GM23338 (cell line): ENCODE data around the gene REPIN1. TPM values are rescaled to one million over a fixed set of nuclear protein-coding genes. Genes with fewer than 3 reads are reported as not detected.
A peak's percentile ranks its signal among the peaks of the same experiment; 100 is the strongest.

Source experiments
- ATAC-seq: fragments of 200-7000 bp; cut with Tn5 transposase; 3 replicates; pipeline ENCODE4 v1.9.1; 2020
- DNase-seq: peaks from one replicate; pipeline ENCODE4 v3.0.0-alpha.2; 2015; ENCODE audit warnings: low spot score
- H2AFZ ChIP-seq: fragments of 200-600 bp; sonication (generic); 2 replicates; pipeline ENCODE4 v1.8.0; 2016; ENCODE audit warnings: antibody characterized with exemption, mild to moderate bottlenecking, moderate library complexity
- H3F3A ChIP-seq: fragments of 200-600 bp; sonication (generic); replicated peaks from 2 replicates; pipeline ENCODE4 v1.8.0; 2017; ENCODE audit warnings: antibody characterized with exemption, mixed run types, low read depth
- H3K27ac ChIP-seq: fragments of 200-600 bp; sonication (generic); 2 replicates; pipeline ENCODE4 v1.6.1; 2016; ENCODE audit warnings: low read depth
- H3K27me3 ChIP-seq: fragments of 200-600 bp; sonication (generic); 2 replicates; pipeline ENCODE4 v1.8.0; 2016; ENCODE audit warnings: mild to moderate bottlenecking, mixed run types, moderate library complexity; ENCODE audit not compliant: insufficient read depth
- H3K36me3 ChIP-seq: fragments of 200-600 bp; sonication (generic); 2 replicates; pipeline ENCODE4 v1.8.0; 2016; ENCODE audit warnings: mild to moderate bottlenecking; ENCODE audit not compliant: insufficient read depth
- H3K4me1 ChIP-seq: fragments of 200-600 bp; sonication (generic); 2 replicates; pipeline ENCODE4 v1.8.0; 2016; ENCODE audit warnings: mild to moderate bottlenecking, moderate library complexity; ENCODE audit not compliant: insufficient read depth
- H3K4me2 ChIP-seq: fragments of 200-600 bp; sonication (generic); 2 replicates; pipeline ENCODE4 v1.7.1; 2017; ENCODE audit warnings: mixed run types
- H3K4me3 ChIP-seq: fragments of 200-600 bp; sonication (generic); 2 replicates; pipeline ENCODE4 v1.6.1; 2016; ENCODE audit warnings: mixed run types
- H3K79me2 ChIP-seq: fragments of 200-600 bp; sonication (generic); replicated peaks from 2 replicates; pipeline ENCODE4 v1.8.0; 2017; ENCODE audit warnings: mild to moderate bottlenecking; ENCODE audit not compliant: insufficient read depth
- H3K9me2 ChIP-seq: fragments of 200-600 bp; sonication (generic); 2 replicates; pipeline ENCODE4 v1.8.0; 2017; ENCODE audit not compliant: insufficient read depth
- H4K20me1 ChIP-seq: fragments of 200-600 bp; sonication (generic); replicated peaks from 2 replicates; pipeline ENCODE4 v1.8.0; 2017; ENCODE audit warnings: mild to moderate bottlenecking; ENCODE audit not compliant: insufficient read depth
- H3K27ac Mint-ChIP-seq: 2 replicates; pipeline ENCODE4 v1.8.0; 2020; ENCODE audit warnings: inconsistent platforms, mild to moderate bottlenecking, moderate library complexity, mixed read lengths
- H3K27me3 Mint-ChIP-seq: 3 replicates; pipeline ENCODE4 v1.8.0; 2022; ENCODE audit warnings: low read depth, mild to moderate bottlenecking, moderate library complexity, mixed read lengths, inconsistent platforms; ENCODE audit not compliant: insufficient read depth, poor library complexity
- H3K36me3 Mint-ChIP-seq: 3 replicates; pipeline ENCODE4 v1.8.0; 2021; ENCODE audit warnings: low read depth, mild to moderate bottlenecking, inconsistent platforms, moderate library complexity, mixed read lengths
- H3K4me1 Mint-ChIP-seq: 3 replicates; pipeline ENCODE4 v1.8.0; 2020; ENCODE audit warnings: mild to moderate bottlenecking, inconsistent platforms, mixed read lengths
- H3K4me3 Mint-ChIP-seq: 3 replicates; pipeline ENCODE4 v1.8.0; 2021; ENCODE audit warnings: moderate library complexity, mild to moderate bottlenecking, inconsistent platforms, mixed read lengths
- H3K9me3 Mint-ChIP-seq: 3 replicates; pipeline ENCODE4 v1.8.0; 2020; ENCODE audit warnings: moderate library complexity, mild to moderate bottlenecking, inconsistent platforms, mixed read lengths
- CREB1 ChIP-seq: fragments of 250-450 bp; sonication (Bioruptor Pico); IDR thresholded peaks from 2 replicates; pipeline ENCODE4 v1.5.0; 2020; ENCODE audit warnings: low read depth, mild to moderate bottlenecking, moderate library complexity
- CTCF ChIP-seq, 2 experiments: fragments of 200-600 bp in 1 of 2; sonication (generic) in 1 of 2; conservative IDR thresholded peaks; 2 replicates each; pipeline versions ENCODE4 v1.5.1 to v1.6.1; 2016 to 2017; ENCODE audit warnings: antibody characterized with exemption in 2 of 2, low read depth in 2 of 2, mild to moderate bottlenecking in 2 of 2, moderate library complexity in 1 of 2
- ETS1 ChIP-seq: IDR thresholded peaks from 2 replicates; pipeline ENCODE4 v1.6.1; 2016; ENCODE audit warnings: antibody characterized with exemption
- EZH2 ChIP-seq: fragments of 200-600 bp; sonication (generic); IDR thresholded peaks from one replicate; pipeline ENCODE4 v1.8.0; 2017; ENCODE audit warnings: antibody characterized with exemption, mild to moderate bottlenecking, low read depth; ENCODE audit not compliant: unreplicated experiment
- EZH2phosphoT487 ChIP-seq: fragments of 200-600 bp; sonication (generic); IDR thresholded peaks from one replicate; pipeline ENCODE4 v1.8.1; 2018; ENCODE audit warnings: antibody characterized with exemption; ENCODE audit not compliant: unreplicated experiment
- JUNB ChIP-seq: IDR thresholded peaks from one replicate; pipeline ENCODE4 v1.6.1; 2016; ENCODE audit warnings: antibody characterized with exemption; ENCODE audit not compliant: unreplicated experiment
- NANOG ChIP-seq: IDR thresholded peaks from 2 replicates; pipeline ENCODE4 v1.6.1; 2016; ENCODE audit warnings: antibody characterized with exemption, borderline replicate concordance
- POLR2AphosphoS5 ChIP-seq: IDR thresholded peaks from 2 replicates; pipeline ENCODE4 v1.6.1; 2016; ENCODE audit warnings: antibody characterized with exemption, low read depth
- REST ChIP-seq: IDR thresholded peaks from one replicate; pipeline ENCODE4 v1.6.1; 2018; ENCODE audit warnings: antibody characterized with exemption; ENCODE audit not compliant: unreplicated experiment
- STAT1 ChIP-seq: IDR thresholded peaks from one replicate; pipeline ENCODE4 v1.6.1; 2016; ENCODE audit warnings: antibody characterized with exemption; ENCODE audit not compliant: unreplicated experiment
- ZNF114 ChIP-seq: fragments of 250-450 bp; sonication (Bioruptor Pico); IDR thresholded peaks from 2 replicates; pipeline ENCODE4 v1.5.0; 2020; ENCODE audit warnings: mild to moderate bottlenecking, moderate library complexity
- polyA plus RNA-seq: library from polyadenylated mRNA; unstranded; fragments of >200 nt; fragmentation: Nextera tagmentation; extraction: Ambion mirVana; gene quantifications from 2 replicates; pipeline ENCODE4 v1.2.1, GENCODE V29; 2016
- total RNA-seq: library from RNA; depleted of rRNA; stranded (reverse); fragments of >200 nt; shearing (Covaris generic); gene quantifications from 2 replicates; pipeline ENCODE4 v1.2.3, GENCODE V29; 2014

Gene REPIN1
- total and polyA plus RNA-seq, 2 experiments from 2014 or later: 29.8 to 156 TPM

- no peak for TF ChIP-seq ETS1
- no peak for TF ChIP-seq EZH2
- no peak for TF ChIP-seq STAT1
- TF ChIP-seq CREB1 (CRISPR knock-in tag): no peak
- TF ChIP-seq NANOG: no peak
- TF ChIP-seq JUNB: no peak
- no peak for TF ChIP-seq POLR2AphosphoS5
- no peak for TF ChIP-seq EZH2phosphoT487
- TF ChIP-seq REST: no peak
- no peak for TF ChIP-seq ZNF114 (CRISPR knock-in tag)
Measured at GRCh38 chr7:150382844-150383225, 14.2 kb downstream of the REPIN1 start (continued).

- Histone ChIP-seq H3K4me3 (peak overlapping the region; percentile 39), H3K27me3 (no peaks in the 10 kb centered on the region), H3F3A (peaks cover 29% of the 10 kb centered on the region), H4K20me1 (no peaks in the 10 kb centered on the region; the same call in none of the 2 replicates), H3K4me2 (peak overlapping the region; percentile 78), H2AFZ (no peak overlapping the region), H3K27ac (peak overlapping the region; percentile 93), H3K79me2 (peaks cover 63% of the 10 kb centered on the region), H3K9me2 (no peaks in the 10 kb centered on the region), H3K4me1 (peaks cover 71% of the 10 kb centered on the region), H3K36me3 (no peaks in the 10 kb centered on the region)
- TF ChIP-seq EZH2: no peak
- TF ChIP-seq CTCF (conservative IDR thresholded peaks at IDR 0.05; ENCODE audit: low read depth in 2 of 2): peak in 1 of 2 experiments; percentile 17; a peak in 1 of 4 replicates
- no peak for TF ChIP-seq REST
- TF ChIP-seq ETS1: no peak
- TF ChIP-seq POLR2AphosphoS5: peak; percentile 91
- TF ChIP-seq EZH2phosphoT487: no peak
- TF ChIP-seq NANOG: no peak; the same call in 1 of the 2 replicates
- ATAC-seq (peak; percentile 68), DNase-seq (peak; percentile 97)
- Mint-ChIP-seq H3K4me1 (peaks cover 73% of the 10 kb centered on the region), H3K36me3 (peaks cover 38% of the 10 kb centered on the region), H3K4me3 (peak overlapping the region; percentile 59), H3K27me3 (peaks cover 29% of the 10 kb centered on the region), H3K9me3 (no peaks in the 10 kb centered on the region), H3K27ac (peak overlapping the region; percentile 94)
Measured at GRCh38 chr7:150383710-150384397, 15.2 kb downstream of the REPIN1 start.
